MCF 10A (cell line): ENCODE data around the gene SCRN1. TPM values are rescaled to one million over a fixed set of nuclear protein-coding genes. Genes with fewer than 3 reads are reported as not detected.

Experiments used
- BruUV-seq: library from RNA; stranded (reverse); fragments of 400-500 nt; replicated peaks from 2 replicates; lab custom pipeline; 2021; lab: Mats Ljungman, UMichigan
- CTCF ChIA-PET: fragments of 300-600 bp; sonication (Branson Sonifier 250); formaldehyde crosslinking; extraction: SDS; loops from one replicate; lab custom pipeline; 2021; ENCODE audit warnings: antibody characterized with exemption, inconsistent platforms; lab: Yijun Ruan, JAX
- POLR2A ChIA-PET: fragments of 300-600, 350-650 bp; sonication (Branson Sonifier 250); formaldehyde crosslinking; extraction: SDS; loops from one replicate; lab custom pipeline; 2020; ENCODE audit warnings: antibody characterized with exemption, inconsistent platforms; lab: Yijun Ruan, JAX
- DNase-seq: peaks from one replicate; pipeline ENCODE4 v3.0.0-alpha.2; 2018; ENCODE audit not compliant: unreplicated experiment
- H3K27ac Mint-ChIP-seq: one replicate; pipeline ENCODE4 v1.8.0; 2022; ENCODE audit warnings: mild to moderate bottlenecking, low read depth, mixed read lengths; ENCODE audit not compliant: unreplicated experiment
- H3K27me3 Mint-ChIP-seq: one replicate; pipeline ENCODE4 v1.8.0; 2022; ENCODE audit warnings: mixed read lengths; ENCODE audit not compliant: insufficient read depth, unreplicated experiment
- H3K36me3 Mint-ChIP-seq: one replicate; pipeline ENCODE4 v1.8.0; 2022; ENCODE audit warnings: mild to moderate bottlenecking, moderate library complexity, mixed read lengths; ENCODE audit not compliant: insufficient read depth, unreplicated experiment
- H3K4me1 Mint-ChIP-seq: one replicate; pipeline ENCODE4 v1.8.0; 2022; ENCODE audit warnings: mixed read lengths; ENCODE audit not compliant: insufficient read depth, unreplicated experiment
- H3K4me3 Mint-ChIP-seq: one replicate; pipeline ENCODE4 v1.8.0; 2022; ENCODE audit warnings: mild to moderate bottlenecking, moderate library complexity, mixed read lengths; ENCODE audit not compliant: unreplicated experiment
- H3K9me3 Mint-ChIP-seq: one replicate; pipeline ENCODE4 v1.8.0; 2022; ENCODE audit warnings: mixed read lengths; ENCODE audit not compliant: unreplicated experiment
- intact Hi-C: fragments of 100-400 bp; cut with micrococcal nuclease; formaldehyde crosslinking; loops from 2 replicates; pipeline ENCODE4 v1.14.1; 2022
- total RNA-seq: library from RNA; stranded (reverse); gene quantifications from 2 replicates; pipeline ENCODE4 v1.2.3, GENCODE V29; 2022
- TF ChIP-seq, protein P1 (sequence below): fragments of 200-600 bp; IDR thresholded peaks from one replicate; pipeline ENCODE4 v1.8.0; 2022; ENCODE audit warnings: antibody characterized with exemption, mild to moderate bottlenecking; ENCODE audit not compliant: unreplicated experiment

The SCRN1 gene
- total RNA-seq, 1 experiment from 2014 or later, result 30.2 TPM

DNA sequence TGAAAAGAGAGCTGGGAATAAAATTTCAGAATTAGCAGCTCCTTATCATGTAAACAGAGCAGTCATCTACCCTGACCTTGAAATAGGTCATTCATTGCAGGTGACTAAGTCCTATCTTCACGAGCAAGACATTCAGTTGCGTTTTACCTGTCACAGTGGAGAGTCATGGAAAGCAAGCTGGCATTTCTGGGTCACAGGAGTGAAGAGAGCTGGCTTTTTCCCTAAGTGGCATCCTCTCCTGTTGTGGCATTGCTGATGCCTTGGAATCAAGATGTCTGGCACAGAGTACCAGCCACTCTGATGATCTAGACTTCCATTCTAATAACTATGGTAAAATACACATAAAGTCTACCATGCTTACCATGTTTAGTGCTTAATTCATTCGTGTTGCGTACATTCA lies 70.8 kb downstream of the SCRN1 start:
- H3K27ac Mint-ChIP-seq, result no peak overlapping the region
- peaks cover 3% of the 10 kb centered on the region for H3K4me1 Mint-ChIP-seq
- no TSS peak for BruUV-seq
- DNase-seq, result no peak
- CTCF ChIA-PET, result interaction anchor here (0.7 to 4.7 kb wide), 3 partner anchors 11 to 283 kb away, joined by 3 to 53 read pairs (median 5); no protein-coding TSS in a partner anchor
- peaks cover 43% of the 10 kb centered on the region for H3K27me3 Mint-ChIP-seq
- intact Hi-C loops, result no loop called here
- no peaks in the 10 kb centered on the region for H3K36me3 Mint-ChIP-seq
- TF ChIP-seq, protein P1, sequence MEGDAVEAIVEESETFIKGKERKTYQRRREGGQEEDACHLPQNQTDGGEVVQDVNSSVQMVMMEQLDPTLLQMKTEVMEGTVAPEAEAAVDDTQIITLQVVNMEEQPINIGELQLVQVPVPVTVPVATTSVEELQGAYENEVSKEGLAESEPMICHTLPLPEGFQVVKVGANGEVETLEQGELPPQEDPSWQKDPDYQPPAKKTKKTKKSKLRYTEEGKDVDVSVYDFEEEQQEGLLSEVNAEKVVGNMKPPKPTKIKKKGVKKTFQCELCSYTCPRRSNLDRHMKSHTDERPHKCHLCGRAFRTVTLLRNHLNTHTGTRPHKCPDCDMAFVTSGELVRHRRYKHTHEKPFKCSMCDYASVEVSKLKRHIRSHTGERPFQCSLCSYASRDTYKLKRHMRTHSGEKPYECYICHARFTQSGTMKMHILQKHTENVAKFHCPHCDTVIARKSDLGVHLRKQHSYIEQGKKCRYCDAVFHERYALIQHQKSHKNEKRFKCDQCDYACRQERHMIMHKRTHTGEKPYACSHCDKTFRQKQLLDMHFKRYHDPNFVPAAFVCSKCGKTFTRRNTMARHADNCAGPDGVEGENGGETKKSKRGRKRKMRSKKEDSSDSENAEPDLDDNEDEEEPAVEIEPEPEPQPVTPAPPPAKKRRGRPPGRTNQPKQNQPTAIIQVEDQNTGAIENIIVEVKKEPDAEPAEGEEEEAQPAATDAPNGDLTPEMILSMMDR, result no peak
- POLR2A ChIA-PET, result no interaction called here
- H3K4me3 Mint-ChIP-seq, result no peak overlapping the region
- no peaks in the 10 kb centered on the region for H3K9me3 Mint-ChIP-seq

DNA sequence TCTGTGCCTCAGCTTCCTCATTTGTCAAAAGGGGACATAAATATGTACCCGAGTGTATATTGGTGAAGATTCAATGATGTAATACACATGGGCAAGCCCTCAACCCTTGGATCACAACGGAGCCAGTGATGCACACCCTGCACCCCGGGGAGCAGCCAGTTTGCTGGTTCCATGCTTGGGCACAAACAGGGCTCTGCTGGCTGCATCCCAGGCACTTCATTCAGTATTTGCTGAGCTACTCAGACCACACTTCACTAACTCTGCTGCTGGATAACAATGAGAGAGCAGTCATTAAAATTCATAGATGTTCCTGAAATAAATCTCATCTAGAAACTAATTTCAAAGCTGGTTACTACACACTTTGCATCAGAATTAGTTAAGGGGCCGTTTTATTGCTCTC lies 72.0 kb downstream of the SCRN1 start:
- Mint-ChIP-seq H3K4me1 (peaks cover 3% of the 10 kb centered on the region), H3K27me3 (peaks cover 43% of the 10 kb centered on the region), H3K4me3 (no peak overlapping the region), H3K9me3 (no peaks in the 10 kb centered on the region), H3K27ac (no peak overlapping the region), H3K36me3 (no peaks in the 10 kb centered on the region)
- ChIA-PET CTCF (interaction anchor here (0.6 to 1.3 kb wide), 5 partner anchors 39 to 1431 kb away, joined by 3 to 5 read pairs (median 3); no protein-coding TSS in a partner anchor), POLR2A (no interaction called here)
- TF ChIP-seq, protein P1, result no peak
- BruUV-seq, result no TSS peak
- DNase-seq, result no peak
- intact Hi-C loops, result no loop called here

DNA sequence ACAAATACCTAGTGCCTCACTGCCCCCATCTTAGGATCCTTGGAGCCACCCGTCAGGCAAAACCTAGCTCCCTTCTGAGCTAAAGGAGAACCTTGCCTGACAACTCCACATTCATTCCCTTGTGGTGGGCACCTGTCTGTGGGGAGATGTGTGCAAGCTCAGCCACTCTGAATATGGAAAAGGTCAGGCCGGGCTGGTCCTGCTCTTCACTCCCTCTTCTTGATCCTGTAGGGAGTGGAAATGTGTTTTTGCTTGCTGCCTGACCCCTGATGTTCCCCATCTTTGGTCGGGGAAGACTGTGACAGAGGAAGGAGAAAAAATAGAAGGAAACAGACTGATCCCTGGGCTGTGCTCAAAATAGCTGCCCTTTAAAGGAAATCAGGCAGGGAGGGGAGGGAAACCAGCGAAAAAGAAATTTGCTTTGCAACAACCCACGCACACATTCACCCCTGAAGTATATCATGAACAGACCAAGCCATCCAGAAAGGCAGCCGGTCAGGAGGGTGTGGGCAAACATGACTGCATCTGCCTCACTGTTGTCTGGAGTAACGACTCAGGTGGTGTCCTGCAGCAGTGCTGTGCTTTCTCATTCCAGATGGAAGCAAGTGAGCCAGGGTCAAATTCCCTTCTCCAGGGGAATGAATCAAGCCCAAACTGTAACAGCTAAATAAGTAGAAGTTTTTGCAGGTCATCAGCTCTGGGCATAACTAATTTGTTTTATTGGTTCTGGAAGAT lies 74.0 kb downstream of the SCRN1 start:
- intact Hi-C loops, result no loop called here
- Mint-ChIP-seq H3K36me3 (no peaks in the 10 kb centered on the region), H3K4me3 (no peak overlapping the region), H3K27me3 (peaks cover 53% of the 10 kb centered on the region), H3K4me1 (peaks cover 3% of the 10 kb centered on the region), H3K27ac (no peak overlapping the region), H3K9me3 (no peaks in the 10 kb centered on the region)
- POLR2A ChIA-PET, result no interaction called here
- TF ChIP-seq, protein P1, result no peak
- no peak for DNase-seq
- BruUV-seq, result no TSS peak
- CTCF ChIA-PET, result interaction anchor here (0.6 to 1.3 kb wide), 3 partner anchors 12 to 280 kb away, joined by 3 to 5 read pairs (median 4); no protein-coding TSS in a partner anchor

DNA sequence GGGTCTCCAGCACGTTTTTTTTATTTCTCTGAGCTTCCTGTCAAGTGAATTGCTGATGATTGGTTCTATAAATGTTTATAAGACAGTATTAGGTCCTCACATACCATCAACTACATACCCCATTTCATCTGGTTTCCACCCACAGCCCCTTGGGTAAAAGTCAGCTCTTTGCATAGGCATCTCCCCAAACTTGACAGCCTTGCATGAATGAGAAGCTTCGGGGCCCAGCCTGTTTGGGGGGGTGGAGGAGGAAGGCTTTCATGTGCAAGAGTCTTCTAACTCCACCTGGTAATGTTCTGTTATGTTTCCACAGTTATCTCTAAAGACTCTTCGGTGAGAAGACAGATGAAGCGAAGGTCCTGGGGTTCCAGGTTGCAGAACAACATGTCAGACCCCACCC lies 75.4 kb downstream of the SCRN1 start:
- TF ChIP-seq, protein P1, result no peak
- POLR2A ChIA-PET, result no interaction called here

More for the DNA sequence above, 75.4 kb downstream of the SCRN1 start:
- no peak for DNase-seq
- Mint-ChIP-seq H3K4me1 (peaks cover 2% of the 10 kb centered on the region), H3K27ac (no peak overlapping the region), H3K9me3 (no peaks in the 10 kb centered on the region), H3K27me3 (peaks cover 58% of the 10 kb centered on the region), H3K4me3 (no peak overlapping the region), H3K36me3 (no peaks in the 10 kb centered on the region)
- CTCF ChIA-PET, result no interaction called here
- no TSS peak for BruUV-seq
- intact Hi-C loops, result no loop called here
